Stimulated activated CD4-positive, alpha-beta T cell treated with anti-CD3 and anti-CD28 coated beads, TNF-alpha, amount 100 ng/mL, for 4 hours (primary cell): Measurements from ENCODE around the gene POFUT1.

Experiments
- DNase-seq, 3 experiments: peaks; one replicate each; pipeline ENCODE4 v3.0.0-alpha.2; 2020; ENCODE audit warnings: low read depth in 3 of 3

The POFUT1 gene

DNA sequence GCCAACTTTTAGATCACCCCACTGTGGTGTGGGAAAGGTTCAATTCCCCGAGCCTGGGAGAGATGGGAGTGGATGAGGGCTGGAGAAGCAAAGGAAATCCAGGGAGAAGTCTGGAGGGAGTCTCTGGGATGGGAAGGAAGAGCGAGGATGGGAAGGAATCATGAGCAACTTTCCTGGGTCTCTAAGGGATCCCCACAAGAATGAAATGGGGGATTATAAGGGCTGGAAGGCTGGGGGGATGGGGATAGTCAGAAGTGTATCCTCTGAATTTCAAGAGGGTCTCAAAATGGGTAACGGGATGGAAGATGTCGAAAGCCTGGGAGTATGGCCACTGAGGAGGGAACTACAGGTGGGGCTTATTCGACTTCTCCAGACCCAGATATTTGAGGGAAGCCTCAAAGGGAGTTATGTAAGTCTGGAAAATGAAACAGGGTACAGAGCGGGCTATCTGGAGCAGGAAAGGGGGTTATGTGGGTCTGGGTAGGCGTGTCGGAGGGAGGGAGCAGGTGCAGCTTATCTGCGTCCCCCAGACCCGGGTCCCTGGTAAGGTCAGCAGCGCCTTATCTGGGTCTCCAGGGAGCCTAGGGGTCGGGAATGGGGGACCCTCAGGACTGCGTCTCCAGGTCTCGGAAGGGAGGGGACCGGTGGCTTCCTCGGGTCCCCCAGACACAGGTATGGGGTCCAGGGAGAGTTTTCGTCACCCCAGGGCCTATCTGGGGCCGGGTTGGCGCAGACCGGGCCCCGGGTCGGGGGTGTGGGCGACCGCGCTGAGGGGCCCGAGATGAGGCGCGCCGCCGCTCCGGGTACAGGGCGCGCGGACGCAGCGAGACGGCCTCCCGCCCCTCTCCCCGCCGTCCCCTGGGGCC lies 687 bp upstream of the POFUT1 start:
- no peak for DNase-seq

DNA sequence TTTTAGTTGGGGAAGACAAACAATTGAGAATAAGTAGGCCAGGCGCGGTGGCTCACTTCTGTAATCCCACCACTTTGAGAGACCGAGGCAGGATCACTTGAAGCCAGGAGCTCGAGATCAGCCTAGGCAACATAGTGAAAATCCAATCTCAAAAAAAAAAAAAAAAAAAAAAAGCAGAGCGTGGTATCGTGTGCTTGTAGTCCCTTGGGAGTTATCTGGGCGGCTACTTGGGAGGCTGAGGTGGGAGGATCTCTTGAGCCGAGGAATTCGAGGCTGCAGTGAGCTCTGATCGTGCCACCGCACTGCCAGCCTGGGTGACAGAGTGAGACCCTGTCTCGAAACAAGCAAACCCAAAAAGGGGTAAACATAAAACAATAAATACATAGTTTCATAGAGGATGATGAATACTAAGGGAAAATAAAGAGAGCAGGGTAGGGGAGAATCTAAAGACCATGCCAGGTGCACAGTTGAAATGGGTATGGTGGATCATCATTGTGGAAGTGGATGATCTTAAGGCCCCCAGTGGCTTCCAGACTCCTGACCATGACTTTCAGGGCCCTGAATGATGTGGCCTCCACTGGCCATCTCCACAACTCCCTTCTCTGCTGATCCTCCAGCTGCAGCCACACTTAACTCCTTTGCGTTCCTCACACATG lies 947 bp downstream of the POFUT1 start:
- DNase-seq = no peak

DNA sequence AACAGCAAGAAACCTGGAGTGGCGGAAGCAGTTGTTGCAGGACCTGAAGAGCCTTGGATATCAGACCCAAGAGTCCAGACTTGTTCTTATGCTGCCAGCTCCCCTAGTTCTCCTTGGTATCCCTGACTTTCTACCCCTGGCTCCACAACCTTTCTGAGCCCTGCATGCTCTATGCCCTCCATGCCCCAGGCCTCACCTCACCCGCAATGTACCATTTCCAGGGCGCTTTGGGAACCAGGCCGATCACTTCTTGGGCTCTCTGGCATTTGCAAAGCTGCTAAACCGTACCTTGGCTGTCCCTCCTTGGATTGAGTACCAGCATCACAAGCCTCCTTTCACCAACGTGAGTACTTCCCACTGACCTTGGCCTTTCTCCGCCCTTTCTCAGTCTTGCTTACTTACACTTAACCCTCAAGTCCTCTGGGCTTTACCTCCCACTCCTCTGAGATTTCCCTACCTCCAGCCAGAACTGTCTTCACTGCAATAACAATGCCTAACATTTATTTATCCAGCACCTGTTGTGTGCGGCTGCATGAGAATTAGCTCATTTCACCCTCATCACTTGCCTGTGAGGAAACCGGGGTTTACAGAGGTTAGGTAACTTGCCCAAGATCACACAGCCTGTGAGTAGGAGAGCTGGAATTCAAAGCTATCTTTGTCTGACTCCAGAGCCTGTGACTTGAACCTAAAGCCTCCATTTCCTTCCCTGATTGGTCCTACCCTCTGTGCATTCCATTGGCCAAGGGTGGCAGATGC lies 2.3 kb downstream of the POFUT1 start:
- no peak for DNase-seq

DNA sequence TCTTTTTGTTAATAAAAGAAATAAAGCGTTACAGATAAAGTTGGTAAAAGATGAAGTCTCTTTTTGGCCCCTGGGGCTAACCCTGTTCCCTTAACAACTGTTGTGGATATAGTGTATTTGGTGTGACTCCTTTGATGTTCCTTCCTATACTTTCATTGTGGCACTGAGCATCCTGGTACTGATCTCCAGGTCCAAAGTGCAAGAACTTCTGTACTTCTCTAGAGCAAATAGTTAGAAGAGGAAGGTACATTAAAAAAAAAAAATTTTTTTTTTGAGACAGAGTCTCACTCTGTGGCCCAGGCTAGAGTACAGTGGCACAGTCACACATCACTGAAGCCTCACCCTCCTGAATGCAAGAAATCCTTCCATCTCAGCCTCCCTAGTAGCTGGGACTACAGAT lies 6.2 kb downstream of the POFUT1 start:
- DNase-seq = no peak

DNA sequence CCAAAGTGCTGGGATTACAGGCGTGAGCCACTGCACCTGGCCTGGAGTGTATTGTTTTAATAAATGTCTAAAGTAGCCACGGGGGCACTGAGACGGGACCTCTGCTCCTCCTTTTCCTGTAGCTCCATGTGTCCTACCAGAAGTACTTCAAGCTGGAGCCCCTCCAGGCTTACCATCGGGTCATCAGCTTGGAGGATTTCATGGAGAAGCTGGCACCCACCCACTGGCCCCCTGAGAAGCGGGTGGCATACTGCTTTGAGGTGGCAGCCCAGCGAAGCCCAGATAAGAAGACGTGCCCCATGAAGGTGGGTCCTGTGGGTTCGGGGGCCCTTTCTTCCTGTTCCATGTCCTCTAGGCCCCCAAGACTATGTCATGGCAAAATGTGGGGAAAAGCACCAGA lies 7.5 kb downstream of the POFUT1 start:
- DNase-seq = no peak

DNA sequence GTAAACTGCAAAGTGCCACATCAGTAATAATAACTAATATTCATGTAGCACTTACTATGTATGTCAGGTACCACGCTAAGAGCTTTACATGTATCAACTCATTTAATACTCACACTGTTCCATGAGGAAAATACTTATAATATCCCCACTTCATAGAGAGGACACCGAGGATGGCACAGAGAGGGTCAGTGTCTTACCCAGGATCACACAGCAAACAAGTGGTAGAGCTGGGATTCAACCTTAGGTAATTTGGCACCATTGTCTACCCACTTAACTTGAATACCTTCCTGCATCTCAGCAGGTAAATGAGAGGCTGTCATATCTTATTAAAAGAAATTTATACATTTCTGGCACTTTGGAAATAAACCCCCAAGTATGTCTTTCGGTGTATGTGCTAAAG lies 8.0 kb downstream of the POFUT1 start:
- DNase-seq = no peak

DNA sequence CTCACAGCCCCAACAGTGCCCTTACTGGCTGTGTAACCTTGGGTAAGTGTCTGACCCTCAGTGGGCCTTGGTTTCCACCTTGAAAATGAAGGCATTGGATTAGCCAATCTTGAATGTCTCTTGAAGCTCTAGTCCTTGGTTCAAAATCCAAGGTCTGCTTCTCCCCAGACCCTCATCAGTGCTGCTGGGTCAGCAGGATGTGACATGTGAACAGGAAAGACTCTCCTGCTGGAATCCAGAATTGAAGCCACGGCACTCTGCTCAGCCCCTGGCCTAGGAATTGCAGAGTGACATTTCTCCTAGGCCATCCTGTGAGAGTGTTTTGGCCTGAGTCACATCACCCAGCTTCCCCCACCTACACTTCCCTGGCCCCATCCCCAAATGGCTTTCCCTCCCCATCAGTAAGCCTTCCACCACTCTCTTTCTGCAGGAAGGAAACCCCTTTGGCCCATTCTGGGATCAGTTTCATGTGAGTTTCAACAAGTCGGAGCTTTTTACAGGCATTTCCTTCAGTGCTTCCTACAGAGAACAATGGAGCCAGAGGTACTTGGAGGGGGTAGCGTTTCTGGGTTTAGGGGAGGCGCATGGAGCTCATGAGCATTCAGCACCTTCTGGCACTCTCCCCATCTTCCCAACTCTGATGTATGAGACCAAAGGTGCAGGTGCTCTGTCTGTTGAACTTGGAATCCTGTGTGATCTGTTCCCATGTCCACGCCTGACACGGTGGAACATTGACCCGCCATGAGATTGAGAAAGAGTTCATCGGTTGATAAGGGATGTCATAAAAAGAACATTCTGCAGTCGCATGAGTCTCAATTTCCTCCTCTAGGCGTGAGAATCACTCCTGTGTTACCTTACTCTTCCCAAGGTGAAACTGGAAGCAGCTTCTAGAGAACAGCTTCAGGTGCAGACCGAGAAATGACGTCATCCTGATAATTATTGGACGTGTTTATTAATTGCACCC lies 8.8 kb downstream of the POFUT1 start:
- DNase-seq = no peak

DNA sequence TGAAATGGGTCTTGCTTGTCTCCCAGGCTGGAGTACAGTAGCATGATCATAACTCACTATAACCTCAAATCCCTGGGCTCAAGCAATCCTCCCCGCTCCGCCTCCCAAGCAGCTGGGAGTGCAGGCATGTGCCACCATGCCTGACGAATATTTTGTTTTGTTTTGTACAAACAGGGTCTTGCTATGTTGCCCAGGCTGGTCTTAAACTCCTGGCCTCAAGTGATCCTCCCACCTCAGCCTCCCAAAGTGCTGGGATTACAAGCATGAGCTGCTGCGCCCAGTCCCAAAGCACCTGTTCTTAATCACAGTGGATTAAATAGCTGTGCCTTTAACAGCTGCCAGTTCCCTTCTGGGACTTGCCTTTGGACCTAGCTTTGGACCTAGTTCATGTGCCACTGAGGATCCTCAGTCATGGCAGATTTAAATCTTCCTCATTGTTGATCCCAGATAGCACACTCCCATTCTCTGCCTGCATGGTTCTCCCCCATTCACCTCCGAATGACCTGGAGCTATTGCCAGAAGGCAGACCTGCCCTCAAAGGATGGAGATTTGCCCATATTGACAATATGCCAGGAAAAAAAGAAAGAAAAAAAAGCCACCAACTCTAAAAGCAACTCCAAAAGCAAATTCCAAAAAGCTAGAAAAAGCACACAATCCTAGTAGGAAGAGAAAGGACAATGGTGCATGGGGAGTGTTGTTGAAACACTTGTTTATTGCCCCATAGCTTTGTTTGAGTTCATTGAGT lies 10.6 kb downstream of the POFUT1 start:
- DNase-seq = no peak

DNA sequence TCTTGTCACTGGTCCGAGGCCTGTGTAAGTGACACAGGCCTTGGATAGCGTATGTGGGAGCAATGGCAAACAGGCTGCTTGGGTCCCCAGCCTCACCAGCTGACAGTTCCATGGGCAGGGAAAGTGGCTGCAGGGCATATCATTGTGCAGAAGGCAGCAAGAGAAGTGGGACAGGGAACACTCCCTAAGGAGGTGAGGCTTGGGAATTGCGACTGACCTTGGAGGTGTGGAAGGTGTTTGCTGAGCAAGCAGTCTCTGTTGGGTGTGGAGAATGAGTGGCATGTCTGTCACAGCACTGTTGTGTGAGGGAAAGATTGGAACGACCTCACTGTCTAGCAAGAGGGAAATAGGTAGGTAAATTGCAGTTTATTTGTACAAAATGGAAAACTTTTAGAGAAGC lies 16.8 kb downstream of the POFUT1 start:
- DNase-seq = no peak

DNA sequence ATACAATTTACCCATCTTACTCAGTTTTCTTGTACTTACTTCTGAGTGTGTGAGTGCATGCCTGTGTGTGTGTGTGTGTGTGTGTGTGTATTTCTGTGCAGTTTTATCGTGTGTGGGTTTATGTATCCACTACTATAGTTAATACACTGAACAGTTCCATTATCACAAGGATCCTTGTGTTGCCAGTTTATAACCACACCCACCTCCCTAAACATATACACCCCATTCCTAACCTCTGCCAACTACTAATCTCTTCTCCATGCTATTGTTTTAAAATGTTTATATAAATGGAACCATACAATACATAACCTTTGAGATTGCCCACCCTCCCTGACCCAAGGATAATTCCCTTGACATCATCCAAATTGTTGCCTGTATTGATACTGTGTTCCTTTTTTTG lies 18.7 kb downstream of the POFUT1 start:
- DNase-seq = no peak

DNA sequence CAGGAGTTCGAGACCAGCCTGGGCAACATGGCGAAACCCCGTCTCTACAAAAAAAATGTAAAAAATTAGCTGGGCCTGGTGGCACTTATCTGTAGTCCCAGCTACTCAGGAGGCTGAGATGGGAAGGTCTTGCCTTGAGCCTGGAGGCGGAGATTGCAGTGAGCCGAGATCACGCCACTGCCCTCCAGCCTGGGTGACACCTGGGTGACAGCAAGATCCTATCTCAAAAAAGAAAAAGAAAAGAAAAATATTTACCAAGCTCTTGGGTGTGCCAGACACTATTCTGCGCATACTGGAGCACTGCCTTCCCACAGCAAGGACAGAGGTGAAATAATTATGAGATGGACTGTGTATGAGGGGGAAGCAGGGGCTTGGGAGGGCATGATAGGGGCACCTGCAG lies 19.6 kb downstream of the POFUT1 start:
- no peak for DNase-seq

DNA sequence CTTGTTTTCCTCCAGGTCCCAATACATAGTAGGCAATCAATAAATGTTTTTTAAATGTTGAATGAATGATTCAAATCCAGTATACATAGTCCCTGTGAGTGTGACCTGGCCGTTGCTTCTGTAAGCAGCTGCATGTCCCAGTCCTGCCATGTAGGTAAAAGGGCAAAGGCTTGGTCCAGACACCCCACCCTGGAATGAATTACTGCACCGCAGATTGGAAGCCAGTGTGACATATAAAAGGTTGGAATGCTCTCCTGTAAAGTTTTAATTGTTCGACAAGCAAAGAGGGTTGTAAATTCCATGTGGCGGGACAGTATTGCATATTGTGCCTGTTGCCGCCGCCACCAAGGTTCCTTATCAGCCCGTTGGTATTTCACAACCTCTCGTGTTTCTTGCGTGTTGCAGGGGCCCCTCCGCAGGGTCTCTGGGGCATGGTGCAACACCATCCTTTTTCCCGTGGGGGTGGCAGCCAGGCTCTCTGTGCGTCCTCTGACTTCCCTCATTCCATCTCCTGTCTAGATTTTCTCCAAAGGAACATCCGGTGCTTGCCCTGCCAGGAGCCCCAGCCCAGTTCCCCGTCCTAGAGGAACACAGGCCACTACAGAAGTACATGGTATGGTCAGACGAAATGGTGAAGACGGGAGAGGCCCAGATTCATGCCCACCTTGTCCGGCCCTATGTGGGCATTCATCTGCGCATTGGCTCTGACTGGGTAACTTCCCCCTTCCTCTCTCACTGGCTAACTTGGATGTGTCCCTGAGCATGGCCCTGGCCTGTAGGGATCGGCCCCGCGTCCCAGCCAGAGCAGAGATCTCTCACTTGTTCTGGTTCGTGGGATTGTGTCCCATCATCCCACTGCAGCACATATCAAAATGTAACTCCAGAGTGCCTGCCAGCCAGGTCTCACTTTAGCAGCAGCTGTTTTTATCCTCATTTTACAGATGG lies 20.3 kb downstream of the POFUT1 start:
- no peak for DNase-seq

DNA sequence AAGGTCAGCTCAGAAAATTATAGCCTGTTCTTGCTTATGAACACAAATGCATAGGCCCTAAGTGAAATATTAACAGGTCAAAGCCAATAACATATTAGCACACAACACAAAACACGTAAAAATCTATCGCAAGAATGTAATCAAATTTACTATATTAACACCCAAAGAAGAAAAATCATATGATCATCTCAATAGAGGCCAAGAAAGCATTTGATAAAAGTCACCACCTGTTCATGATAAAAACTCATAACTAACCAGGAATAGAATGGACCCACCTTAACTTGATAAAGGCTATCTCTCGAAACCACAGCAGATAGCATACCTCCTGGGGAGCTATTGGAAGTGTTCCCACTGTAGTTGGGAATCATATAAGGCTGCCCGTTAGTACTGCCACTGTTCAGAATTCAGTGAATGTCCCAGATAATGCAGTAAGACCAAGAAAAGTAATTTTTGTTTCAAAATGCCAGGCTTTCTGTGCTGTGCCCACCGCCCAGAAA lies 21.6 kb downstream of the POFUT1 start:
- no peak for DNase-seq

DNA sequence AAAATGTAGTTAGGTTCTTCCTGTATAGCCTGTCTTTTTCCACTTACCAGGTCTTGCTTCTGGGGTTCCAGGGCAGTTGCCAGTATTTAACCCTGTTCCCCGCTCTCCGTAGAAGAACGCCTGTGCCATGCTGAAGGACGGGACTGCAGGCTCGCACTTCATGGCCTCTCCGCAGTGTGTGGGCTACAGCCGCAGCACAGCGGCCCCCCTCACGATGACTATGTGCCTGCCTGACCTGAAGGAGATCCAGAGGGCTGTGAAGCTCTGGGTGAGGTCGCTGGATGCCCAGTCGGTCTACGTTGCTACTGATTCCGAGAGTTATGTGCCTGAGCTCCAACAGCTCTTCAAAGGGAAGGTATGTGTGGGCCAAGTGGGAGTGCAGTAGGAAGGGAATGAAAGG lies 23.0 kb downstream of the POFUT1 start:
- no peak for DNase-seq

DNA sequence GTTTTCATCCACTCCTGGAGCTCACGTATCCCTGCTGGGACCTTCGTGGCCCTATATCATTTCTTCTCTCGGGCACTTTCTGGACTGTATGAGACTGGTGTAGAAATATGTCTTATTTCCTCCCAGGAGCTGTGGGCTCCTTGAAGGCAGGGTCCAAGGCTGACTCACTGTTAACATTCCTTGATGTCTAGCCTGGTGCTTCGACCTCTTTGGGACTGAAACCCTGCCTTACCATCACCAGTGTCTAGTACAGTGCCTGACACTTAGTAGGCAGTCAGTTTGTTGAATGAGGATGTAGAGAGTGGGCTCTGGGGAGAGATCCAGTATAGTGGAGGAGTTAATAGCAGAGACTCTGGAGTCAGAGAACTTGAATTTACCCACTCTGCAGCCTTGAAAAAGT lies 23.6 kb downstream of the POFUT1 start:
- no peak for DNase-seq

DNA sequence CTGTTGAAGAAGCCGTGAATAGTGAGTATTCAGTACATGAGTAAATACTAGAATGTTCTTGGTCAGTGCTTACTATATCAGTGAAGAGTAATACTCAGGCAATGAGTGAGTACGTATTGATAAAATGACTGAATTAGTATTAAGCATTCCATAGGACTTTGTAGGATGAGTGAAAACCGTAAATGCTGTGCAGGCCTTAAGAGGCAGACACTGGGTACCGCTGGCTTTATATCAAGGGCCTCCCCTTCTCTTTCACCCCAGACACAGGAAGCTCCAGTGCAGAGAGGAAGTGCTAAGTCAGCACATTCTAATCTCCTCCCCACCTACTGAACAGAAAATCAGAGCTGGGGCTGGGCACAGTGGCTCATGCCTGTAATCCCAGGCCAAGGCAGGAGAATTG lies 24.2 kb downstream of the POFUT1 start:
- DNase-seq = no peak

DNA sequence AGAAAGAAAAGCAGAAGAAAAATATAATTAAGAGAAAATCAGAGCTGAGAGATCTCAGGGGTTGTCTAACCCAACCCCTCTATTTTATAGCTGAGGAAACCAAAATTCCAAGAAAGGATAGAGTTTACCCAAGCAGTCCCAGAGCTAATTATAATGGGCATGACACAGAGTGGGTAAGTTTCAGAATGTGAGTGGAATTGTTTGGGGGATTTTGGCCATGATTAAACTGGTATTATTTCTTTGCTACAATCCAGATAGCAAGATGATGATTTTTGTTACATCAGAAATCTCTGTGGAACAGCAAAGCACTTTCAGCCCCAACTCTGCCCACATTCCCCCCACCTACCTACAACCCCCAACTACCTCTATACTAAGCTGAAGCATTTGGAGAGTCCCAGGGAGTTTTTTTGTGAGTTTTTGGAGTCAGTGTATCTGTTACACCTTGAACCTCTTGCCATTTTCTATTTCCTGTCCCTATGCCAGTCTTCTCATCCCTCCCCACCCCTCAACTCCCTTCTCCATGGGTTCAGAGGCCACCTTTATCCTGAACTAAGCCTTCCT lies 24.7 kb downstream of the POFUT1 start:
- DNase-seq = no peak

DNA sequence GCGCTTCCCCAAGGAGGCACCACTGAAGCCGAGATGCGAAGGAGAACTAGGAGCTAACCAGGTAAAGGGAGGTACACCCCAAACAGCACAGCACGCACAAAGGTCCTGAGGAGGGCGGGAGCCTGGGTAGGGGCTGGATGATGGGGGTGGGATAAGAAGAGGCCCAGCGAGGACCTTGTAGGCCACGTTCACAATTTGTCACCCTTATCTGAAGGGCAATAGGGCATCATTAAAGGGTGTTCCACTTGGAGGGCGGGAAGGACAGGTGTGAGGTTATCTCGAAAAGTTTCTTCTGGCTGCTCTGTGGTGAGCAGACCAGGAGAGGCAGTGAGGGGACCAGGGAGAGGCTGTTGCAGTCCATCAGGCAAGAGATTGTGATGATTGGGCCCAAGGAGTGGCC lies 25.6 kb downstream of the POFUT1 start:
- no peak for DNase-seq

DNA sequence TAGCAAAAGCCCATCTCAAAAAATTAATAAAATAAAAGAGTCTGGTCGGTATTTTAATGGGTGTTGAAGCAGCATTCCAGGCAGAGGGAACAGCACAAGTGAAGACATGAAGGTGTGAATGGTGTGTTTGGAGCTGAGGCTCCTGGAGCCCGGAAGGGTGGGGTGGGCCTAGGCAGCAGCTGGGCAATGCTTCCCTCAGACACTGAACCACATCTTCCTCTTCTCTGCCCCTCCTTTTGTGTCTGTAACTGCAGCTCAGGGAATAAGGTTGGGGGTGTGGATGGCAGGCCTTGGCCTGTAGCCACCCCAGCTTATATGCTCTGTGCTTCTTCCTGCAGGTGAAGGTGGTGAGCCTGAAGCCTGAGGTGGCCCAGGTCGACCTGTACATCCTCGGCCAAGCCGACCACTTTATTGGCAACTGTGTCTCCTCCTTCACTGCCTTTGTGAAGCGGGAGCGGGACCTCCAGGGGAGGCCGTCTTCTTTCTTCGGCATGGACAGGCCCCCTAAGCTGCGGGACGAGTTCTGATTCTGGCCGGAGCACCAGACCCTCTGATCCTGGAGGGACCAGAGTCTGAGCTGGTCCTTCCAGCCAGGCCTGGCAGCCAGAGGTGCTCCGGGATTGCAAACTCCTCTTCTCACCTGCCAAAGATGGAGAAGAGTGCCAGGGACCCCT lies 26.6 kb downstream of the POFUT1 start:
- no peak for DNase-seq
